Stimulated activated CD4-positive, alpha-beta T cell treated with anti-CD3 and anti-CD28 coated beads, Interleukin-1b, Interleukin-23, amount 100 ng/mL, for 4 hours (primary cell): ENCODE measurements around the gene GSTK1.
A peak's percentile ranks its signal among the peaks of the same experiment; 100 is the strongest.
"Not testable (repeated sequence)": the region's sequence is repeated elsewhere in the genome, so short reads cannot be mapped to it uniquely, and the experiment has no call there.

Experiments used
- DNase-seq, 2 donors: peaks; one replicate each; pipeline ENCODE4 v3.0.0-alpha.2; 2020; ENCODE audit warnings: low read depth in 2 of 2

GSTK1 gene

DNA sequence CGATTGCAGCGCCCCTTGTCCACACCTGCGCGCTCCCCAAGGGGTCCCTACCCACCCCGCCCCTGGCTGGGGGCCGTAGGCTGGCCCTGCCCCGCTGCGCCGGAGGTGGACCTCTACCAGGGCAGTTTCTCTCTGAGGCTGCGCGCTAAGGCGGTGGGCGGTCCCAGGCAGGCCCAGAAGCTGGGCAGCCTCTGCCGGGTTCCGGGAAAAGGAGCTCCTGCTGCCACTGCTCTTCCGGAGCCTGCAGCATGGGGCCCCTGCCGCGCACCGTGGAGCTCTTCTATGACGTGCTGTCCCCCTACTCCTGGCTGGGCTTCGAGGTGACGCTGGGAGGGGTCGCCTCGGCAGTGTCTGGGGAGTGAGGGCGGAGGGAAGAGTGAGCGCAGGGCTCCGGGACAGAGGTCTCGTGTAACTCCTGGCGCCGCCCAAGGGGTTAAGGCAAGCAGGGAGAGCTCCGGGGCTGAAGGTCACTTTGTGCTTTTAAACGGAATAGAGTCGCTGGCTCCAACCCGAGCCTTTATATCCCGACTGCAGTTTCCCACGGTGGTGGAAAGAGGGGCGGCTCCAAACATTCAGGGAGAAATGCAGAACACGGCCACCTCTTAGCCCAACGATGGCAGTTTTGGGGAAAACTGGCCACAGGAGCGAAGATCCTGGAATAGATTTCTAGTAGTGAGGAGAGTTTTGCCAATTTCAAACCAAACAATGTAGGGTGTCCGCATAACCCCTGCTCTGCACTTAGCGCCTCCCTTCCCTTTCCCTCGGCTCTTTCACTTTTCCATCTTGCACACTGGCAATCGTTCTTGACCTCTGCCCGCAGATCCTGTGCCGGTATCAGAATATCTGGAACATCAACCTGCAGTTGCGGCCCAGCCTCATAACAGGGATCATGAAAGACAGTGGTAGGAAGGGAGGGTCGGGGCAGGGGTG, at the start of gene GSTK1:
TSS of gene GSTK1 (plus strand) at position 176 of the 930 bp plus-strand sequence. CDS start at position 249, 73 bp downstream.
- DNase-seq, result peak; percentile 67 to 78

DNA sequence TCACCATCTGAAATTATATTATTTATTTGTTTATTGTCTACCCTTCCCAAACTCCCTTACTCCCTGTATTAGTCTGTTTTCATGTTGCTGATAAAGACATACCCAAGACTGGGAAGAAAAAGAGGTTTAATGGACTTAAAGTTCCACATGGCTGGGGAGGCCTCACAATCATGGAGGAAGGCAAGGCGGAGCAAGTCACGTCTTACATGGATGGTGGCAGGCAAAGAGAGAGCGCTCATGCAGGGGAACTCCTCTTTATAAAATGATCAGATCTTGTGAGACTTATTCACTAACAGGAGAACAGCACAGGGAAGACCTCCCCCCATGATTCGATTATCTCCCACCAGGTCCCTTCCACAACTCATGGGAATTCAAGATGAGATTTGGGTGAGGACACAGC, 49.8 kb upstream of the GSTK1 start:
- DNase-seq, result not testable (repeated sequence)

GRCh38 chr7:143214789-143215679, 48.2 kb upstream of the GSTK1 start:
- peak; percentile 17 to 47 for DNase-seq

- no peak for DNase-seq
These were observed 47.1 kb upstream of the GSTK1 start for GRCh38 chr7:143216151-143216550.

GRCh38 chr7:143216686-143217085, 46.6 kb upstream of the GSTK1 start:
- DNase-seq, result no peak

DNA sequence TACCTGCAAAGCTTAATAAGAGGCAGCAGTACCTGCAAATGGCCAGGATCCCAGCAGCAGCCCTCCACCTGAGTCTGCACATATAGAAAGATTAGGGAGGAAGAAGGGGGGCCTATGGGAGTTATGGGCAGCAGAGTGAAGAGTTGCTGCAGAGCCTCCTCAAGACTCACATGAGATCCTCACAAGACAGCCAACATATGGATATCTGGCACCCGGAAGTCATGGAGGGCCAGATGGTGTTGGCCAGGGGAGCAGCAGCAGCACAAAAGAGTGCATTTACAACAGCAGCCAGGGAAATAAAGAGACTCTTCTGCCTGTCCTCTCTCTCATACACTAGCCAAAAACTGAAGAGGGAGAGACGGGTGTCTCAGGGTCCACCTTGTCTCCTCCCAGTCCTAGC, 45.4 kb upstream of the GSTK1 start:
- no peak for DNase-seq

DNA sequence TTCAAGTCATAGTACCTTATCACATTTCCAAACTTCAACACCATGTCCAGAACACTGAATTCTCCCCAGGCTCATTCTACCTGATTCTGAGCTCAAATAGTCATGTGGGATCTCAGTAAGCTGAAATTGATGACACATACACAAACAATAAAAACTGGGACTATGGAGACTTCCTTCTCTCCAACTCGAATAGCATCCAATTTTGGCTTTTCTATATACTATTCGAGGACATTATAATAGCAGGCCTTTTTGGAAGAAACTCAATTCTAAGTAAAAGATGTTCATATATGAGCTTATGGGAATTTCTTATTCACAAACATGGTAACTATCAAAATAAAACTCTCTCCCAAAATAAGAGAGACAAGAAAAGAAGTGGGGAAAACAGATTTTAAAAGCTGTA, 42.0 kb upstream of the GSTK1 start:
- DNase-seq, result no peak

DNA sequence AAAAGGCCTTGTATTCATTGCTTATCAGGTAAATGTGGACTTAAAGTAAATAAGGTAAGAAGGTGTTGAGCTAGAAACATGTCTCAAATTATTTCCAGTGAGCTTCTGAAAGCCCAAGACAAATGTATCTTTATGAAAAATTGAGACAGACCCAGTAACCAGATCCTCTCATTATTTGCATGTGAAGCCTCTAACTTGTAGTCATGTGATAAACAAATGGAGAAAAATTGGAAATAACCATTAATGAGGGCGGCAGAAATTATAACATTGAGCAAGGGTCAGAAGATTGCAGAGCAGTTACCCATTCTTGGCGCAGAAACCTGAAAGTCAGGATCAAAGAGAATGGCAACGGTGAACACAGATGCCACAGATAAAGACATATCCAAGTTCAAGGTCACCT, 41.5 kb upstream of the GSTK1 start, which contains the start of gene TAS2R40:
TSS of gene TAS2R40 (plus strand) at position 301 of the 400 bp plus-strand sequence. CDS start at position 343, 42 bp downstream.
- DNase-seq, result no peak

- DNase-seq, result no peak
These were observed 40.5 kb upstream of the GSTK1 start for GRCh38 chr7:143222782-143223181.

- DNase-seq, result no peak
These were observed 39.5 kb upstream of the GSTK1 start for GRCh38 chr7:143223784-143224183.

GRCh38 chr7:143225047-143225446, 38.2 kb upstream of the GSTK1 start:
- no peak for DNase-seq

DNA sequence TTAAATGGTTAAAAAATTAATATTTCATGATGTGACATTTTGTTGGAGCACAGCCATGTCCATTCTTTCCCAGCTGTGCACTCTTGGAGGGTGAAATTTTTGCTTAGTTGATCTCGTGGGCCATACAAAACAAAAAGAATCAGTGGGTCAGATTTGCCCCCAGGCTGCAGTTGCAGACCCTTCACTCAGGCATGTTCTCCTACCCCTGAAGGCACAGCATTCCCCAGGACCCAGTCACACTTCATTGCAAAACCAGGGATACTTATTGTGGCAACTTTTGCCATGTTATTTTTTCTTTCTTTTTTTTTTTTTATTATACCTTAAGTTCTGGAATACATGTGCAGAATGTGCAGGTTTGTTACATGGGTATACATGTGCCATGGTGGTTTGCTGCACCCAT, 35.4 kb upstream of the GSTK1 start:
- no peak for DNase-seq

- DNase-seq, result no peak
These were observed 34.0 kb upstream of the GSTK1 start for GRCh38 chr7:143229054-143229790.

DNA sequence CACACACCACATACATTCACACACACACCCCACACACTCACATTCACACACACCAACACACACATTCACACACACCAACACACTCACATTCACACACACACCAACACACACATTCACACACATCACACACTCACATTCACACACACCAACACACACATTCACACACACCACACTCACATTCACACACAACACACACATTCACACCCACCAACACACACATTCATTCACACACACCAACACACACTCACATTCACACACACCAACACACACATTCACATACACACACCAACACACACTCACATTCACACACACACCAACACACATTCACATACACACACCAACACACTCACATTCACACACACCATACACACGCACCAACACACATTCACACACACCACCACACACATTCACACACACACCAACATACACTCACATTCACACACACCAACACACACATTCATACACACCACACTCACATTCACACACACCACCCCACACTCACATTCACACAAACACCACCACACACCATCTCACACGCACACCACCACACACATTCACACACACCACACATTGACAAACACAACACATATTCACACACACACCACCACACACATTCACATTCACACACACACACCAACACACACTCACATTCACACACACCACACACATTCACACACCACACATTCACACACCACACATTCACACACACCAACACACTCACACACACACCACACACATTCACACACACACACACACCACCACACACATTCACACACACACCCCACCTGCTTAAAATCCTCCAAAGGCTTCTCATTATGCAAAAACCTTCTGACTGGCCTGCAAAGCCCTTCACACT, 32.4 kb upstream of the GSTK1 start:
- DNase-seq, result no peak

GRCh38 chr7:143233816-143234532, 29.3 kb upstream of the GSTK1 start:
- no peak for DNase-seq

GRCh38 chr7:143234533-143234875, 28.7 kb upstream of the GSTK1 start:
- no peak for DNase-seq

DNA sequence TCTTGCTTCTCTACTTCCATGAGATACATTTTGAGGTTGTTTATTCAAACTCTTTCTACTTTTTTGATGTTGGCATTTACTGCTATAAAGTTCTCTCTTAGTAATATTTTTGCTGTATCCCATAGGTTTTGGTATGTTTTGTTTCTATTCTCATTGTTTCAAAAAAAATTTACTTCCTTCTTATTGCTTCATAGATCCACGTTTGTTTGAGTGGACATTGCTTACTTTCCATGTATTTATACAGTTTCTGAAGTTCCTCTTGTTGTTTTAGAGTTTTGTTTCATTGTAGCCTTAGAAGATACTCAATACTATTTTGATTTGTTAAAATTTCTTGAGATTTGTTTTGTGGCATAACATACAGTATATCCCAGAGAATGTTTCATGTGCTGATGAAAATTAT, 27.7 kb upstream of the GSTK1 start:
- no peak for DNase-seq

- no peak for DNase-seq
These were observed 26.7 kb upstream of the GSTK1 start for GRCh38 chr7:143236408-143236990.

DNA sequence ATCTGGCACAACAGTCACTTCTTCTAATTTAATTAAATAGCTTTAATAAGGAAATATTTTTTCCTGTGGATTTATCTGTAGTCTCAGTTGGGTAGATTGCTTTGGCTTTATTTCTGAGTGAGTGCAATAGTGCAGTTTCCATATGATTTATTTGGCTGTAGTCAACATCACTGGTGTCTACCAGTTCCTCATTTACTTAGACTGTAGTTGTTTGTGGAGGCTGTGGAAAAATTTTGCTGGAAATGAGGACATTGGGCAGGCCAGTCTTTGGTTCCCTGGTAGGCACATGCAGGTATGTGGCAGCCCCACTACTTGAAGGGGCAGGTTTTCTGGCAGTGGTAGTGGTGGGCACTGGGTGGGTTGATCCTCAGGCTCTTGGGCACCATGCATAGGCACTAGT, 25.9 kb upstream of the GSTK1 start:
- no peak for DNase-seq
